ENCODE results near the gene TACSTD2. TPM values are rescaled to one million over a fixed set of nuclear protein-coding genes. Genes with fewer than 3 reads are reported as not detected.
"Not testable (repeated sequence)": the region's sequence is repeated elsewhere in the genome, so short reads cannot be mapped to it uniquely, and the experiment has no call there.

Gene TACSTD2
- total and polyA plus RNA-seq, 8 donors: 33.6 to 170 (median 50.5) TPM

- peaks cover 0 to 19% (median 14%) of the 10 kb centered on the region in 3 donors for H3K4me1 ChIP-seq
- H3K9me3 ChIP-seq: no peaks in the 10 kb centered on the region
- H3K4me3 ChIP-seq: no peak overlapping the region
- ATAC-seq: no peak
- intact Hi-C loops (cut with DNase I): no loop called here
- no peaks in the 10 kb centered on the region for H3K36me3 ChIP-seq
- no peak for DNase-seq
- TF ChIP-seq CTCF (IDR thresholded peaks at IDR 0.05): no peak
- no peak for FAIRE-seq
- no peaks in the 10 kb centered on the region for H3K27me3 ChIP-seq
- H3K27ac ChIP-seq: no peak overlapping the region
Observed at GRCh38 chr1:58570094-58570493, 7.0 kb downstream of the TACSTD2 start.

GRCh38 chr1:58568911-58569310 is 8.1 kb downstream of the TACSTD2 start:
- ATAC-seq (no peak), DNase-seq (no peak), FAIRE-seq (no peak)
- Histone ChIP-seq H3K4me3 (no peak overlapping the region), H3K4me1 (peaks cover 0 to 19% (median 14%) of the 10 kb centered on the region in 3 donors), H3K36me3 (no peaks in the 10 kb centered on the region), H3K27me3 (no peaks in the 10 kb centered on the region), H3K9me3 (no peaks in the 10 kb centered on the region), H3K27ac (no peak overlapping the region)
- WGBS, 2 donors: 93 to 97% methylated on average over 5 of the region's 5 CpGs
- intact Hi-C loops (cut with DNase I): no loop called here
- no peak for TF ChIP-seq CTCF (IDR thresholded peaks at IDR 0.05)

- 80 to 87% methylated on average over 4 of the region's 4 CpGs for WGBS, 2 donors
- no peak for TF ChIP-seq CTCF (IDR thresholded peaks at IDR 0.05)
- H3K4me3 ChIP-seq: no peak overlapping the region
- peaks cover 0 to 15% (median 14%) of the 10 kb centered on the region in 3 donors for H3K4me1 ChIP-seq
- intact Hi-C loops (cut with DNase I): no loop called here
- no peaks in the 10 kb centered on the region for H3K36me3 ChIP-seq
- no peak for DNase-seq
- no peaks in the 10 kb centered on the region for H3K27me3 ChIP-seq
- no peaks in the 10 kb centered on the region for H3K9me3 ChIP-seq
- FAIRE-seq: no peak
- H3K27ac ChIP-seq: no peak overlapping the region
- no peak for ATAC-seq
Observed at GRCh38 chr1:58568271-58568860, 8.7 kb downstream of the TACSTD2 start.

- Histone ChIP-seq H3K9me3 (no peaks in the 10 kb centered on the region), H3K4me1 (no peaks in the 10 kb centered on the region), H3K27ac (no peak overlapping the region), H3K27me3 (no peaks in the 10 kb centered on the region), H3K36me3 (no peaks in the 10 kb centered on the region), H3K4me3 (no peak overlapping the region)
- TF ChIP-seq CTCF (IDR thresholded peaks at IDR 0.05): no peak
- DNase-seq (no peak), ATAC-seq (no peak), FAIRE-seq (no peak)
- WGBS, 2 donors: 78 to 96% methylated on average over 3 of the region's 3 CpGs
- intact Hi-C loops (cut with DNase I): no loop called here
Observed at GRCh38 chr1:58566339-58566738, 10.7 kb downstream of the TACSTD2 start.

GRCh38 chr1:58563715-58564114 is 13.3 kb downstream of the TACSTD2 start:
- FAIRE-seq; H3K9me3 ChIP-seq; H3K27me3 ChIP-seq; H3K36me3 ChIP-seq; intact Hi-C loops (cut with DNase I); H3K4me1 ChIP-seq; ATAC-seq; DNase-seq; H3K4me3 ChIP-seq; H3K27ac ChIP-seq: not testable (repeated sequence)
- 56 to 88% methylated on average over 1 of the region's 1 CpG for WGBS, 2 donors

Measured in pancreas (tissue), 10 donors.